Measurements from ENCODE around the gene UBP1.
"Not testable (repeated sequence)": the region's sequence is repeated elsewhere in the genome, so short reads cannot be mapped to it uniquely, and the experiment has no call there.

UBP1 gene

GRCh38 chr3:33433843-33434242, 6.4 kb downstream of the UBP1 start:
- H3K36me3 ChIP-seq = no peaks in the 10 kb centered on the region
- no peak overlapping the region for H3K4me3 ChIP-seq
- H3K9me3 ChIP-seq = no peaks in the 10 kb centered on the region
- H3K27me3 ChIP-seq = no peaks in the 10 kb centered on the region
- TF ChIP-seq CTCF (IDR thresholded peaks at IDR 0.05) = no peak
- no peak for DNase-seq
- intact Hi-C loops (cut with DNase I; ENCODE audit: low total_unique reads) = no loop called here
- peaks cover 0 to 98% (median 49%) of the 10 kb centered on the region in 4 donors for H3K4me1 ChIP-seq
- no peak overlapping the region for H3K27ac ChIP-seq

- Histone ChIP-seq H3K27ac (no peak overlapping the region), H3K4me1 (peaks cover 0 to 78% (median 28%) of the 10 kb centered on the region in 4 donors), H3K9me3 (no peaks in the 10 kb centered on the region), H3K27me3 (no peaks in the 10 kb centered on the region), H3K36me3 (no peaks in the 10 kb centered on the region), H3K4me3 (no peak overlapping the region)
- intact Hi-C loops (cut with DNase I; ENCODE audit: low total_unique reads) = no loop called here
- no peak for TF ChIP-seq CTCF (IDR thresholded peaks at IDR 0.05)
- DNase-seq = no peak
These were observed 9.6 kb downstream of the UBP1 start for GRCh38 chr3:33430571-33430970.

GRCh38 chr3:33430061-33430460, 10.1 kb downstream of the UBP1 start:
- peaks cover 0 to 78% (median 23%) of the 10 kb centered on the region in 4 donors for H3K4me1 ChIP-seq
- no peak overlapping the region for H3K4me3 ChIP-seq
- no peaks in the 10 kb centered on the region for H3K27me3 ChIP-seq
- DNase-seq = no peak
- H3K36me3 ChIP-seq = no peaks in the 10 kb centered on the region
- intact Hi-C loops (cut with DNase I; ENCODE audit: low total_unique reads) = no loop called here
- TF ChIP-seq CTCF (IDR thresholded peaks at IDR 0.05) = no peak
- H3K9me3 ChIP-seq = no peaks in the 10 kb centered on the region
- H3K27ac ChIP-seq = no peak overlapping the region

- H3K4me3 ChIP-seq; intact Hi-C loops (cut with DNase I; ENCODE audit: low total_unique reads); H3K27ac ChIP-seq; H3K27me3 ChIP-seq; H3K36me3 ChIP-seq; H3K9me3 ChIP-seq; DNase-seq: not testable (repeated sequence)
- H3K4me1 ChIP-seq = peaks cover 0 to 78% (median 25%) of the 10 kb centered on the region in 4 donors
These were observed 10.9 kb downstream of the UBP1 start for GRCh38 chr3:33429306-33429705.

- peaks cover 0 to 4% (median 0%) of the 10 kb centered on the region in 3 donors for H3K36me3 ChIP-seq
- TF ChIP-seq CTCF (IDR thresholded peaks at IDR 0.05) = no peak
- H3K4me1 ChIP-seq = peaks cover 0 to 72% (median 24%) of the 10 kb centered on the region in 4 donors
- no peak overlapping the region for H3K4me3 ChIP-seq
- DNase-seq = no peak
- H3K27me3 ChIP-seq = no peaks in the 10 kb centered on the region
- no peaks in the 10 kb centered on the region for H3K9me3 ChIP-seq
- intact Hi-C loops (cut with DNase I; ENCODE audit: low total_unique reads) = no loop called here
- no peak overlapping the region for H3K27ac ChIP-seq
These were observed 11.5 kb downstream of the UBP1 start for GRCh38 chr3:33428734-33429133.

GRCh38 chr3:33426630-33427317, 13.4 kb downstream of the UBP1 start:
- intact Hi-C loops (cut with DNase I; ENCODE audit: low total_unique reads) = no loop called here
- peaks cover 0 to 52% (median 15%) of the 10 kb centered on the region in 4 donors for H3K4me1 ChIP-seq
- H3K27ac ChIP-seq = no peak overlapping the region
- H3K36me3 ChIP-seq = peaks cover 5 to 14% (median 8%) of the 10 kb centered on the region in 3 donors
- H3K9me3 ChIP-seq = no peaks in the 10 kb centered on the region
- DNase-seq = no peak
- no peak for TF ChIP-seq CTCF (IDR thresholded peaks at IDR 0.05)
- no peaks in the 10 kb centered on the region for H3K27me3 ChIP-seq
- no peak overlapping the region for H3K4me3 ChIP-seq
